Fibroblast of mammary gland (primary cell): ENCODE results near the gene PIK3R4.

Source experiments
- DNase-seq: peaks from one replicate; pipeline ENCODE4 v3.0.0-alpha.2; 2010; ENCODE audit warnings: low read depth
- H3K4me3 ChIP-seq: 2 replicates; pipeline ENCODE4 v1.5.1; 2011; ENCODE audit warnings: low read depth, mild to moderate bottlenecking, low read length, moderate library complexity; ENCODE audit not compliant: control insufficient read depth
- TF ChIP-seq, protein P1 (sequence below): conservative IDR thresholded peaks from 2 replicates; pipeline ENCODE4 v1.5.1; 2011; ENCODE audit warnings: low read depth, low read length, inconsistent platforms; ENCODE audit not compliant: control insufficient read depth, insufficient read depth

PIK3R4 gene

DNA sequence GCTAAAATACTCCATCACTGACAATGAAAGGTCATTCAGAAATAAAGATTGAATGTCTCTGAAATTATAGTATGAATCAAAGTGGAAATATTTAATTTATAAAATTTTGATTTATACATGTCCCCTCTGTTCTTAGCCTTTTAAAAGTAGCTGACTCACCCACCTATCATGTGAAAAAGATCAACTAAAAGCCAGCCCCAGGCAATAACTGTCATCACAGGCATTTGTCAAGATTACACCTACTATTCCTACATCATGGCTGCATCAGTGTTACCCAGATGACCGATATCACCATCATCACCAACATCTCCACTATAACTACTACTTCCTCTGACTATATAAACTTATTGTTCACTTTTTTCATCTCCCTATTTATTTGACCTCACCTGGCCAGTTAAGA is 14.3 kb upstream of the PIK3R4 start:
- TF ChIP-seq, protein P1, sequence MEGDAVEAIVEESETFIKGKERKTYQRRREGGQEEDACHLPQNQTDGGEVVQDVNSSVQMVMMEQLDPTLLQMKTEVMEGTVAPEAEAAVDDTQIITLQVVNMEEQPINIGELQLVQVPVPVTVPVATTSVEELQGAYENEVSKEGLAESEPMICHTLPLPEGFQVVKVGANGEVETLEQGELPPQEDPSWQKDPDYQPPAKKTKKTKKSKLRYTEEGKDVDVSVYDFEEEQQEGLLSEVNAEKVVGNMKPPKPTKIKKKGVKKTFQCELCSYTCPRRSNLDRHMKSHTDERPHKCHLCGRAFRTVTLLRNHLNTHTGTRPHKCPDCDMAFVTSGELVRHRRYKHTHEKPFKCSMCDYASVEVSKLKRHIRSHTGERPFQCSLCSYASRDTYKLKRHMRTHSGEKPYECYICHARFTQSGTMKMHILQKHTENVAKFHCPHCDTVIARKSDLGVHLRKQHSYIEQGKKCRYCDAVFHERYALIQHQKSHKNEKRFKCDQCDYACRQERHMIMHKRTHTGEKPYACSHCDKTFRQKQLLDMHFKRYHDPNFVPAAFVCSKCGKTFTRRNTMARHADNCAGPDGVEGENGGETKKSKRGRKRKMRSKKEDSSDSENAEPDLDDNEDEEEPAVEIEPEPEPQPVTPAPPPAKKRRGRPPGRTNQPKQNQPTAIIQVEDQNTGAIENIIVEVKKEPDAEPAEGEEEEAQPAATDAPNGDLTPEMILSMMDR, result no peak
- H3K4me3 ChIP-seq, result no peak overlapping the region
- peak; percentile 38 for DNase-seq

GRCh38 chr3:130759692-130760338 is 13.2 kb upstream of the PIK3R4 start:
- H3K4me3 ChIP-seq, result no peak overlapping the region
- DNase-seq, result peak; percentile 62
- TF ChIP-seq, protein P1, result peak; percentile 86

GRCh38 chr3:130758624-130759369 is 12.2 kb upstream of the PIK3R4 start:
- TF ChIP-seq, protein P1, result no peak
- DNase-seq, result no peak
- no peak overlapping the region for H3K4me3 ChIP-seq

DNA sequence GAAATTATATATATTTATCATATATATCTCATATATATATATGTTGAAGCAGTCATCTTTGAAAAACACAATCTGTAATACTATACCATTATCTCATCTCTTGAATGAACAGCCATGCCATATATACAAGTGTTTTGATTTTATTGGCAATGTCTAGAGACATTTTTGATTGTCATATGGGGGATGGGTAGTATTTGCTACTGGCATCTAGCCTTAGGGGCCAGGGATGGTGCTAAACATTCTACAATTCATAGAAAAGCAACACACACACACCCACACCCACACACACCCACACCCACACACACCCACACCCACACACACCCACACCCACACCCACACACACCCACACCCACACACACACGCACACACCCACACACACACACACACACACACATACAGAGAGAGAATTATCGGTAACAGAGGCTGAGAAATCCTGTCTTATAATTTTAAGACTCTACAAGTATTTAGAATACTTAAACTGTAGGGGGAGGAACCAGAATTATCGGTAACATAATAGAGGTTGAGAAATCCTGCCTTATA is 11.1 kb upstream of the PIK3R4 start:
- TF ChIP-seq, protein P1, result no peak
- no peak overlapping the region for H3K4me3 ChIP-seq
- no peak for DNase-seq

DNA sequence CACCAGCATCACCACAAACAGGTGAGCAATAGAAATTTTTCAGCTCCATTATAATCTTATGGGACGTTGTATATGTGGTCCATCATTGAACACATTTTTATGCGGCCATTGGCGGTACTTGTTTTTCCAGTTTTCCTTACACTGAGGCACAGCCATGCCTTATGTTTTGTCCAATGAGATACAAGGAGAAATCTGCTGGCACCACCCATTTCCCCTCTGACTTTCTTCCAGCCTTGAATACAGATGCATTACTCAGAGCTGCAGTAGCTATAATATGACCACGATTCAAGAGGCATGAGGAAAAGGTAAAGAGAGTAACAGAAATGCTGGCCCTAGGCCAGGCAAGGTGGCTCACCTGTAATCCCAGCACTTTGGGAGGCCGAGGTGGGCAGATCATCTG is 9.0 kb upstream of the PIK3R4 start:
- DNase-seq, result no peak
- TF ChIP-seq, protein P1, result no peak

GRCh38 chr3:130748981-130749380 is 2.4 kb upstream of the PIK3R4 start:
- no peak overlapping the region for H3K4me3 ChIP-seq
- DNase-seq, result peak; percentile 41
- TF ChIP-seq, protein P1, result no peak

More for the DNA sequence above, 9.0 kb upstream of the PIK3R4 start:
- no peak overlapping the region for H3K4me3 ChIP-seq

DNA sequence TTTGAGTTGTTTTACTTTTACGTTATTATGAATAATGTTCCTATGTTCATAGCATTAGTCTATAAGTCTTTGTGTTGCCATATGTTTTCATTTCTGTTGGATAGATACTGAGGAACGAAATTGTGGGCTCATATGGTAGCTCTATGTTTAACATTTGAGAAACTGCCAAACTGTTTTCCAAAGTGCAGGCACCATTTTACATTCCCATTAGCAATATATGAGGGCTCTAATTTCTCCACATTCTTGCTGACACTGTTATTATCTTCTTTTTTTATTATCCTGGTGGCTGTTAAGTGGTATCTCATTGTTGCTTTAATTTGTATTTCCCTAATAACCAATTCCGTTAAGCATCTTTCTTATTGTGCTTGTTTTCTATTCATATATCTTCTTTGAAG is 1.8 kb upstream of the PIK3R4 start:
- TF ChIP-seq, protein P1, result no peak
- no peak for DNase-seq
- H3K4me3 ChIP-seq, result peak overlapping the region; percentile 46
